MCF 10A (cell line): Measurements from ENCODE around the gene HPCAL1. TPM values are rescaled to one million over a fixed set of nuclear protein-coding genes. Genes with fewer than 3 reads are reported as not detected.
"Not testable (repeated sequence)": the region's sequence is repeated elsewhere in the genome, so short reads cannot be mapped to it uniquely, and the experiment has no call there.

Source experiments
- BruUV-seq: library from RNA; stranded (reverse); fragments of 400-500 nt; replicated peaks from 2 replicates; lab custom pipeline; 2021; lab: Mats Ljungman, UMichigan
- CTCF ChIA-PET: fragments of 300-600 bp; sonication (Branson Sonifier 250); formaldehyde crosslinking; extraction: SDS; loops from one replicate; lab custom pipeline; 2021; ENCODE audit warnings: antibody characterized with exemption, inconsistent platforms; lab: Yijun Ruan, JAX
- POLR2A ChIA-PET: fragments of 300-600, 350-650 bp; sonication (Branson Sonifier 250); formaldehyde crosslinking; extraction: SDS; loops from one replicate; lab custom pipeline; 2020; ENCODE audit warnings: antibody characterized with exemption, inconsistent platforms; lab: Yijun Ruan, JAX
- DNase-seq: peaks from one replicate; pipeline ENCODE4 v3.0.0-alpha.2; 2018; ENCODE audit not compliant: unreplicated experiment
- H3K27ac Mint-ChIP-seq: one replicate; pipeline ENCODE4 v1.8.0; 2022; ENCODE audit warnings: mild to moderate bottlenecking, low read depth, mixed read lengths; ENCODE audit not compliant: unreplicated experiment
- H3K27me3 Mint-ChIP-seq: one replicate; pipeline ENCODE4 v1.8.0; 2022; ENCODE audit warnings: mixed read lengths; ENCODE audit not compliant: insufficient read depth, unreplicated experiment
- H3K36me3 Mint-ChIP-seq: one replicate; pipeline ENCODE4 v1.8.0; 2022; ENCODE audit warnings: mild to moderate bottlenecking, moderate library complexity, mixed read lengths; ENCODE audit not compliant: insufficient read depth, unreplicated experiment
- H3K4me1 Mint-ChIP-seq: one replicate; pipeline ENCODE4 v1.8.0; 2022; ENCODE audit warnings: mixed read lengths; ENCODE audit not compliant: insufficient read depth, unreplicated experiment
- H3K4me3 Mint-ChIP-seq: one replicate; pipeline ENCODE4 v1.8.0; 2022; ENCODE audit warnings: mild to moderate bottlenecking, moderate library complexity, mixed read lengths; ENCODE audit not compliant: unreplicated experiment
- H3K9me3 Mint-ChIP-seq: one replicate; pipeline ENCODE4 v1.8.0; 2022; ENCODE audit warnings: mixed read lengths; ENCODE audit not compliant: unreplicated experiment
- intact Hi-C: fragments of 100-400 bp; cut with micrococcal nuclease; formaldehyde crosslinking; loops from 2 replicates; pipeline ENCODE4 v1.14.1; 2022
- total RNA-seq: library from RNA; stranded (reverse); gene quantifications from 2 replicates; pipeline ENCODE4 v1.2.3, GENCODE V29; 2022
- TF ChIP-seq, protein P1 (sequence below): fragments of 200-600 bp; IDR thresholded peaks from one replicate; pipeline ENCODE4 v1.8.0; 2022; ENCODE audit warnings: antibody characterized with exemption, mild to moderate bottlenecking; ENCODE audit not compliant: unreplicated experiment

HPCAL1 gene
- total RNA-seq, 1 experiment from 2014 or later, result 144 TPM

DNA sequence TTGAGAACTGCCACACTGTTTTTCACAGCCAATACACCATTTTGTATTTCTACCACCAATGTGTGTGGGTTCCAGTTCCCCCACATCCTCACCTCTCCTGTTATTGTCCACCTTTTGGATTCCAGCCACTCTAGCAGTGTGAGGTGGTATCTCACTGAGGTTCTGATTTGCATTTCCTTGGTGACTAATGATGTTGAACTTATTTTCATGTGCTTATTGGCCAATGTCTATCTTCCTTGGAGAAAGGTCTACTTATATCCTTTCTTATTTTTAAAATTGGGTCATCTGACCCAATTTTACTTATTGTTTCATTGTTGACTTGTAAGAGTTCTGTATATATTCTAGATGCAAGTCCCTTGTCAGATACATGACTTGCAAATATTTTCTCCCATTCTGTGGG, 9.1 kb upstream of the HPCAL1 start:
- Mint-ChIP-seq H3K4me1 (peaks cover 22% of the 10 kb centered on the region), H3K4me3 (no peak overlapping the region), H3K27ac (no peak overlapping the region), H3K36me3 (no peaks in the 10 kb centered on the region), H3K9me3 (peaks cover 5% of the 10 kb centered on the region), H3K27me3 (no peaks in the 10 kb centered on the region)
- DNase-seq, result no peak
- TF ChIP-seq, protein P1, sequence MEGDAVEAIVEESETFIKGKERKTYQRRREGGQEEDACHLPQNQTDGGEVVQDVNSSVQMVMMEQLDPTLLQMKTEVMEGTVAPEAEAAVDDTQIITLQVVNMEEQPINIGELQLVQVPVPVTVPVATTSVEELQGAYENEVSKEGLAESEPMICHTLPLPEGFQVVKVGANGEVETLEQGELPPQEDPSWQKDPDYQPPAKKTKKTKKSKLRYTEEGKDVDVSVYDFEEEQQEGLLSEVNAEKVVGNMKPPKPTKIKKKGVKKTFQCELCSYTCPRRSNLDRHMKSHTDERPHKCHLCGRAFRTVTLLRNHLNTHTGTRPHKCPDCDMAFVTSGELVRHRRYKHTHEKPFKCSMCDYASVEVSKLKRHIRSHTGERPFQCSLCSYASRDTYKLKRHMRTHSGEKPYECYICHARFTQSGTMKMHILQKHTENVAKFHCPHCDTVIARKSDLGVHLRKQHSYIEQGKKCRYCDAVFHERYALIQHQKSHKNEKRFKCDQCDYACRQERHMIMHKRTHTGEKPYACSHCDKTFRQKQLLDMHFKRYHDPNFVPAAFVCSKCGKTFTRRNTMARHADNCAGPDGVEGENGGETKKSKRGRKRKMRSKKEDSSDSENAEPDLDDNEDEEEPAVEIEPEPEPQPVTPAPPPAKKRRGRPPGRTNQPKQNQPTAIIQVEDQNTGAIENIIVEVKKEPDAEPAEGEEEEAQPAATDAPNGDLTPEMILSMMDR, result no peak
- ChIA-PET POLR2A (no interaction called here), CTCF (interaction anchor here (0.9 kb wide), 1 partner anchor 169 kb away, joined by 4 read pairs; no protein-coding TSS in a partner anchor)
- intact Hi-C loops, result no loop called here
- no TSS peak for BruUV-seq

DNA sequence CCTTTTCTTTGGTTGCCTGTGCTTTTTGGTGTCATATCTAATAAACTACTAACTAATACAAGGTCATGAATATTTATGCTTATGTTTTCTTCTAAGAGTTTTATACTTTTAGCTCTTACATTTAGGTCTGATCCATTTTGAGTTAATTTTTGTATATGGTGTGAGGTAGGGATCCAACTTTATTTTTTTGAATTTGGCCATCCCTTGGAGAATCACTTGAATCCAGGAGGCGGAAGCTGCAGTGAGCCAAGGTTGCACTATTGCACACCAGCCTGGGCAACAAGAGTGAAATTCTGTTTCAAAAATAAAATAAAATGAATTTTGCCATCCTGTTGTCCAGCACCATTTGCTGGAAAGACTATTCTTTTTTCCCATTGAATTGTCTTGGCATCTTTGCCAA, 8.6 kb upstream of the HPCAL1 start:
- TF ChIP-seq, protein P1, result no peak
- Mint-ChIP-seq H3K27me3 (no peaks in the 10 kb centered on the region), H3K4me3 (no peak overlapping the region), H3K9me3 (peaks cover 5% of the 10 kb centered on the region), H3K36me3 (no peaks in the 10 kb centered on the region), H3K4me1 (peaks cover 18% of the 10 kb centered on the region), H3K27ac (no peak overlapping the region)
- intact Hi-C loops, result no loop called here
- DNase-seq, result no peak
- no TSS peak for BruUV-seq
- ChIA-PET POLR2A (no interaction called here), CTCF (interaction anchor here (0.9 kb wide), 1 partner anchor 169 kb away, joined by 4 read pairs; no protein-coding TSS in a partner anchor)

DNA sequence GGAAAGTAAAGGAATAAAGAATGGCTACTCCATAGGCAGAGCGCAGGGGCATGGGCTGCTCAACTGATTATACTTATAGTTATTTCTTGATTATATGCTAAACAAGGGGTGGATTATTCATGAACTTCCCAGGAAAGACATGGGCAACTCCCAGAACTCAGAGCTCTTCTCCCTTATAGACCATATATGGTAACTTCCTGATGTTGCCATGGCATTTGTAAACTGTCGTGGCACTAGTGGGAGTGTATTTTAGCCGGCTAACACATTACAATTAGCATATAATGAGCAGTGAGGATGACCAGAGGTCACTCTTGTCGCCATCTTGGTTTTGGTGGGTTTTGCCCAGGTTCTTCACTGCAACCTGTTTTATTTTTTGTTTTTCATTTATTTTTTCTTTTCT, 7.1 kb upstream of the HPCAL1 start:
- H3K27me3 Mint-ChIP-seq, H3K27ac Mint-ChIP-seq, DNase-seq, BruUV-seq, POLR2A ChIA-PET, H3K36me3 Mint-ChIP-seq, H3K9me3 Mint-ChIP-seq, H3K4me1 Mint-ChIP-seq, H3K4me3 Mint-ChIP-seq, intact Hi-C loops: not testable (repeated sequence)
- CTCF ChIA-PET, result interaction anchor here (0.7 to 2.1 kb wide), 4 partner anchors 16 to 496 kb away, joined by 3 to 7 read pairs (median 3); no protein-coding TSS in a partner anchor

DNA sequence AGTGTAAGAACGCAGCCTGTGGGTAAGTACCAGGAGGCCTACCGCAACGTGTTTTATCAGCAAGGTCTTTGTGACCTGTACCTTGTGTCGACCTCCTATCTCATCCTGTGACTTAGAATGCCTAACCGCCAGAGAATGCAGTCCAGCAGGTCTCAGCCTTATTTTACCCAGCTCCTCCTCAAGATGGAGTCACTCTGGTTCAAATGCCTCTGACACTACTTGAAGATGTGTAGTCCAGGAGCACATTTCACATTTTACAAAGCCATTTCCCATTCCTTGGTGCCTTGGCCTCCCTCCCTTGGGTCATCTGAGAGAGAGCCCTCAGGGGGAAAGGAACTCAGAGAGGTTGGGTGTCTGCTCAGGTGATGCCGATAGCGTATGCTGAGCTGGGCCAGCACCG, 6.6 kb upstream of the HPCAL1 start:
- Mint-ChIP-seq H3K27me3 (no peaks in the 10 kb centered on the region), H3K4me3 (no peak overlapping the region), H3K36me3 (no peaks in the 10 kb centered on the region), H3K9me3 (peaks cover 5% of the 10 kb centered on the region), H3K4me1 (peaks cover 2% of the 10 kb centered on the region), H3K27ac (no peak overlapping the region)
- TF ChIP-seq, protein P1, result no peak
- ChIA-PET CTCF (interaction anchor here (0.7 to 2.1 kb wide), 4 partner anchors 17 to 497 kb away, joined by 3 to 7 read pairs (median 3); no protein-coding TSS in a partner anchor), POLR2A (no interaction called here)
- no TSS peak for BruUV-seq
- no peak for DNase-seq
- intact Hi-C loops, result no loop called here
